ENCODE data around the gene SPOUT1. TPM values are rescaled to one million over a fixed set of nuclear protein-coding genes. Genes with fewer than 3 reads are reported as not detected.

The SPOUT1 gene
- total and polyA plus RNA-seq, 10 of the 15 experiments (the other 5 are each of a cell fraction or from before 2014, with no cell fraction given) = 5.7 to 95.0 (median 40.6) TPM

- TF ChIP-seq E2F8 (IDR thresholded peaks at IDR 0.05; ENCODE audit: low read depth, partially characterized antibody) = no peak
- no peak for TF ChIP-seq ZBTB11 (CRISPR knock-in tag; IDR thresholded peaks at IDR 0.05)
- no peak for TF ChIP-seq FOXK2 (IDR thresholded peaks at IDR 0.05)
- TF ChIP-seq NFYB (IDR thresholded peaks at IDR 0.05; ENCODE audit: insufficient read depth, low read depth, low read length) = no peak
- no peak for TF ChIP-seq PBX3 (IDR thresholded peaks at IDR 0.05; ENCODE audit: insufficient replicate concordance, low read depth, low read length)
These were observed 37.5 kb downstream of the SPOUT1 start (continued) for GRCh38 chr9:128792134-128792533.

Data from GM12878 (cell line).